Epithelial cell of proximal tubule (primary cell): ENCODE measurements around the gene RBP5. TPM values are rescaled to one million over a fixed set of nuclear protein-coding genes. Genes with fewer than 3 reads are reported as not detected.

Experiments used
- DNase-seq: peaks from one replicate; pipeline ENCODE4 v3.0.0-alpha.2; 2011; ENCODE audit warnings: low read depth
- H3K4me3 ChIP-seq: 2 replicates; pipeline ENCODE4 v1.5.1; 2011; ENCODE audit warnings: low read depth, mild to moderate bottlenecking, low read length
- total RNA-seq: library from RNA; depleted of rRNA; stranded (reverse); fragments of >200 nt; gene quantifications from 2 replicates; pipeline ENCODE4 v1.2.3, GENCODE V29; 2015
- TF ChIP-seq, protein P1 (sequence below): conservative IDR thresholded peaks from 2 replicates; pipeline ENCODE4 v1.5.1; 2012; ENCODE audit warnings: low read depth, mild to moderate bottlenecking, low read length

The RBP5 gene
- total RNA-seq, 1 donor from 2014 or later, result not detected

DNA sequence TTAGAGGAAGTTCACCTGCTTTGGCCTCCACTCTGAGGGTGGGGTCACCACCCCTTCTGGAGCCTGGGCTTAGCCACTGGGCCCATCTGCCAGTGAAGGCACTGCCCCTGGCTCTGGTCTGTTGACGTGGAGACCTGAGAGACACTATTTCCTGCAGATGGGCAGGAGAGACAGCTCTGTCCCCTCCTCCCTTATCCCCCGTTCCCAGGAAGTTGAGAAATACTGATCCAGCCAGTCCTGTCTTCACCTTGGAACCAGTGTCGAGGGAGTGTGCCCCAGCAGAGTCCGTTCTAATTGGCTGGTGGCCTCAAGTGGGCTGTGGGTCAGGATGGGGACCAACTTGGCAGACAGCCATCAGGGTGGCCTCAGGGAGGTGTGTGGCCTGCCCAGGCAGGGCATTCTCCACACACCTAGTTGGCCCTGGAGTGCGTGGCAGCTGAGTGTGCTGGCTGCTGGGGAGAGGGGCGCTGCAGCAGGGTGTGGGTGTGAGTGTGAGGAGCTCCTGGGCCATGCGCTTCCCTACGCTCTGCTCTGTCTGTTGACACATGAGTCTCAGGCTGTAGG lies 26.9 kb upstream of the RBP5 start:
- H3K4me3 ChIP-seq, result no peak overlapping the region
- TF ChIP-seq, protein P1, sequence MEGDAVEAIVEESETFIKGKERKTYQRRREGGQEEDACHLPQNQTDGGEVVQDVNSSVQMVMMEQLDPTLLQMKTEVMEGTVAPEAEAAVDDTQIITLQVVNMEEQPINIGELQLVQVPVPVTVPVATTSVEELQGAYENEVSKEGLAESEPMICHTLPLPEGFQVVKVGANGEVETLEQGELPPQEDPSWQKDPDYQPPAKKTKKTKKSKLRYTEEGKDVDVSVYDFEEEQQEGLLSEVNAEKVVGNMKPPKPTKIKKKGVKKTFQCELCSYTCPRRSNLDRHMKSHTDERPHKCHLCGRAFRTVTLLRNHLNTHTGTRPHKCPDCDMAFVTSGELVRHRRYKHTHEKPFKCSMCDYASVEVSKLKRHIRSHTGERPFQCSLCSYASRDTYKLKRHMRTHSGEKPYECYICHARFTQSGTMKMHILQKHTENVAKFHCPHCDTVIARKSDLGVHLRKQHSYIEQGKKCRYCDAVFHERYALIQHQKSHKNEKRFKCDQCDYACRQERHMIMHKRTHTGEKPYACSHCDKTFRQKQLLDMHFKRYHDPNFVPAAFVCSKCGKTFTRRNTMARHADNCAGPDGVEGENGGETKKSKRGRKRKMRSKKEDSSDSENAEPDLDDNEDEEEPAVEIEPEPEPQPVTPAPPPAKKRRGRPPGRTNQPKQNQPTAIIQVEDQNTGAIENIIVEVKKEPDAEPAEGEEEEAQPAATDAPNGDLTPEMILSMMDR, result no peak
- DNase-seq, result no peak

DNA sequence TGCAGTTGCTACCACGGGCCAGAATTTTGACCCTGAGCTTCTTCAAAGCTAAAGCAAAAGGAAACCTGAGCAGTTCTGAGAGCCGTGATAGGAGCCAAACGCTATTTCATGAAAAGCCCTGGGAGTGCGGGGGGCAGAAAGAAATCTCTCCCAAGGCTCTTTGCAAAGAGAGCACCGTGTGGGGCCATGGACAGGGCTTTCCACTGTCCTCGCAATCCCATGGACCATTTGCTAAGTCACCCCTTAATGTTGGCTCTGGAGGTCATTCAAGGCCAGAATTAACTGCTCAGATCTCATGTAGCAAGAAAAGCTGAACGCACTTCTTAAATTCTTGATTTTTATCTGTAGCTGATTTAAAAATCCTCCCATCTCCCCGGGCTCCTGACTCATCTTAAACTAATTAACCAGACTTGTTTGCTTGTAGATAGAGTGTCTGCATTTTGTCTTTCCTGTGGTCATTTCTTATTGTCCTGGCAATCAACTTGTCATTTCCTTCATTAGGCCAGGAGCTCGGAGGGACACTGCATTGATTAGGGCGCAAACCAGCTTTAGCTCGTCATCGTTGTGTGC lies 26.3 kb upstream of the RBP5 start:
- no peak for DNase-seq
- TF ChIP-seq, protein P1, result no peak
- H3K4me3 ChIP-seq, result no peak overlapping the region

DNA sequence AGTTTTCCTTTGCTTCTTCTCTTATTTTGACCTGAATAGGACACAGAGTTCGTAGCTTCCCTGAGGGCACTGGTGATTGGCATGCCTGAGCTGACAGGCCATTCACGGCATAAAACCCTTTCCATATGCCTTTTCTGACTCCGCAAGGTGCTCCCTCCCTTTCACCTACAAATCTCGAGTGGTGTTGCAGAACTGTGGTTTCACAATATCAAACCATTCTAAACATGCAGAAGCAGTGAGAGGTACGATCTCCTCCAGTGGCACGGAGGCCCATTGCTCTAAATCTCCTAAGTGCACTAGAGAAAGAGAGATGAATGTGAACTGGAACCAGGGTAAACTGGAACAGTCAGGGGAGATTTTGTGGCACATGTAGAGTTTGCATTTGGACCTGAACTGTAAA lies 25.4 kb upstream of the RBP5 start:
- TF ChIP-seq, protein P1, result no peak
- H3K4me3 ChIP-seq, result no peak overlapping the region
- no peak for DNase-seq

DNA sequence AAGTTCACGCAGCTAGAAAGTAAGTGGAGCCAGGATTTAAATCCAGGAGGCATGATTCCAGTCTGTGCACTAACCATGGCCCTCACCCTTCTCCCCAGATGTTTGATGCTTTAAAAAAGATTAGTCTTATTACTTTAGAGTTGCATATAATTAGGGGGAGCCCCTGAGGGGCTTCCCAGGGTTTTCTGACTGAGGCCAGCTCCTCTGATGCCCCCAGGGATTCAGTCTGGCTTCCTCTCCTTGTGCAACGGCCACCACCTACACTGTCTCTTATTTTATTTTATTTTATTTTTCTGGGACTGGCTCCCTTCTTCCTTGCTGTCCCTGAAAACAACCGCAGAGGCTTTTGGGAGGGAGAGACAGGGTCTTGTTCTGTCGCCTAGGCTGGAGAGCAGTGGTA lies 24.1 kb upstream of the RBP5 start:
- TF ChIP-seq, protein P1, result no peak
- no peak for DNase-seq
- H3K4me3 ChIP-seq, result no peak overlapping the region

DNA sequence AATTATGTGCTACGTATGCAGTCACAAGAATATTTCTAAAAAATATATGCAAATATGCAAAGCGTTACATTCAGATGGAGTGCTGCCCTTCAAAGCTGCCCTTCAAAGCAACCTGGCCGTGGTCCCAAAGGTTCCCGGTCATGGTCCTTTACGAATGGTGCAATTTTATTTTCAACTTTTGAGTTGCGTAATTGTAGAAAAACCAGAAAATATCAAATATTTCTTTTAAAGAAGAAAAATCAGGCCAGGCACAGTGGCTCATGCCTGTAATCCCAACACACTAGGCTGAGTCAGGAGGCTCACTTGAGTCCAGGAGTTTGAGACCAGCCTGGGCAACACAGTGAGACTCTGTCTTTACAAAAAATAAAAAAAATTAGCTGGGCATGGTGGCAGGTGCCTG lies 22.8 kb upstream of the RBP5 start:
- TF ChIP-seq, protein P1, result no peak
- H3K4me3 ChIP-seq, result no peak overlapping the region
- no peak for DNase-seq

DNA sequence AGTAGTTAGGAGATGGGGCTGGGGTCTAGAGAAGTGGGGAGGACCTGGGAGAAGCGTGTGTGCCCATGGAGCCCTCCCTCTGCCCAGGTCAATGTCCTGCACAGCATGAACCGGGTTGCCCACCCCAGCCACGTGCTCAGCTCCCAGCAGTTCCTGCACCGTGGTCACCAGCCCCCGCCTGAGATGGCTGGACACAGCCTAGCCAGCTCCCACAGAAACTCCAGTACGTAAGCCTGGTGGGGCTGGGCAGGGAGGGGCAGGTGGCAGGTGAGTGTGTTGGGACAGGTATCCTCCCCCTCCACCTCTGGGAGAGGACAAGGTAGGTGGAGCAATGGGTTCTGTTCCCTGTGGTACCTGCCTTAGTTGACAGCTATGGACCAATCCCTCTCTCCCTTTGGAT lies 22.2 kb upstream of the RBP5 start:
- no peak overlapping the region for H3K4me3 ChIP-seq
- TF ChIP-seq, protein P1, result no peak
- no peak for DNase-seq

DNA sequence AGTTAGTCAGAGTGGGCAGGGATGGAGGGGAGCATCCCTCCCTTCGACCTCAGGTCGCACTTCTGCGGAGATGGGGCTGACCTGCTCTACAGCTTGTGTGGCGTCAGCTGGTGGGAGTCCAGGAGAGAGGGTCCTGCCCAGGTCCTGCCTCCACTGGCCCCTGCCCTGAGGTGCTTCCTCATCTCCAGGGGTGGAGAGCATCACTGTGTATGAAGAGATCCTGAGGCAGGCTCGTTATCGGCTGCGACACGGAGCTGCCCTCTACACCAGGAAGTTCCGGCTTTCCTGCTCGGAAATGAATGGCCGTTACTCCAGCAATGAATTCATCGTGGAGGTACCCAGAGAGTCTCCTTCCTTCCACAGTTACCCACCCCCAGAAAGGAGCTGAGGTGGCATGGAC lies 21.7 kb upstream of the RBP5 start:
- TF ChIP-seq, protein P1, result no peak
- no peak for DNase-seq
- no peak overlapping the region for H3K4me3 ChIP-seq
